Measurements from ENCODE around the gene EML1. TPM values are rescaled to one million over a fixed set of nuclear protein-coding genes. Genes with fewer than 3 reads are reported as not detected.
A peak's percentile ranks its signal among the peaks of the same experiment; 100 is the strongest.

EML1 gene
- total RNA-seq = 31.8 and 31.9 TPM in 2 replicates
- polyA plus RNA-seq = 21.6 and 22.9 TPM in 2 replicates

DNA sequence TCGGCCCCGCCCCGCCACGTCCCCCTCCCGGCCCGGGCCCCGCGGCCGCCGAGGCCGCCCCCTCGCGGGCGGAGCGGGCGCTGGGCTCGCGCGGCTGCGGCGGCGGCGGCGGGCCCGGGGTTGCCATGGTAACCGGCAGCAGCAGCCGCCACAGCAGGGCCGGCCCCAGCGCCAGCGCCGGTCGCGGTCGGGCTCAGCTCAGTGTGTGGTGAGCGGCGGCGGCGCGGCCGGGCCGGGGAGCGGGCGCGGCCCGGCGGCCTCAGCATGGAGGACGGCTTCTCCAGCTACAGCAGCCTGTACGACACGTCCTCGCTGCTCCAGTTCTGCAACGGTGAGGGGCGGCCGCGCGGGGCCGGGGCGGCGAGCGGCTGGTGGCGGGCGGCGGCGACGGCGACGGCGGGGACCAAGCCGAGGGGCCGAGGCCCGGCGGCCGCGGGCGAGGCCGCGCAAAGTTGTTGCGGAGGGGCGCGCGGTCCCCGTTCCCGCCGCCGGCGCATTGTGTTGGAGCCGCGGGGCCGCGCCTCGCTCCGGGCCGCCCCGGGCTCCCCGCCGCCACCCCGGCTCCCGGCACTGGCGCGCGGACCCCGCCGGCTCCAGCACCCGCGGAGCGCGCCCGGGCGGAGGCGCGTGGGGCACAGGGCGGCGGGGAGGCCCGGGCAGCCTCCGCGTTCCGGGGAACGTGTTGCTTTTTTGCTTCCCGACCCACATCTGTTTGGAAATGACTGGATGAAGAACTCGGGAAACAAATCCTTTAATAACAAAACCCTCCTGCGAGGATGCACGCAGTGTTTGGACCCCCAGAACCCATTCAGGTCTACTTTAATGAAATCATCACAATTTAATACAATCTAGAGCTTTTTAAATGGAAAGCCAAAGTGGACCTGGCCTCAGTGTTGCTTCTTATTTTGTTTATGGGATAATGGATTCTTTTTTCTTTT, at the start of gene EML1:
Gene EML1 (plus strand): TSS at position 201 of the 938 bp plus-strand sequence. CDS start 64 bp downstream, at position 265.
- Histone ChIP-seq H3K27me3 (no peaks in the 10 kb centered on the region), H3K9me2 (replicated peaks; ENCODE audit: insufficient read depth) (no peaks in the 10 kb centered on the region), H3K9me3 (ENCODE audit: low read depth) (no peaks in the 10 kb centered on the region), H3K27ac (peak within 1 kb of the TSS; percentile 74), H3K79me2 (peaks cover 44% of the 10 kb centered on the region), H2AFZ (peak within 1 kb of the TSS; percentile 93), H3K4me1 (ENCODE audit: insufficient read depth) (peaks cover 9% of the 10 kb centered on the region), H3K4me2 (peak within 1 kb of the TSS; percentile 88), H4K20me1 (ENCODE audit: insufficient read depth, poor library complexity, severe bottlenecking) (peaks cover 10% of the 10 kb centered on the region), H3K4me3 (peak within 1 kb of the TSS; percentile 57), H3K36me3 (replicated peaks; ENCODE audit: insufficient read depth, low read depth) (no peaks in the 10 kb centered on the region)
- peak; percentile 95 for DNase-seq (ENCODE audit: low spot score)
- TF ChIP-seq, protein P1, sequence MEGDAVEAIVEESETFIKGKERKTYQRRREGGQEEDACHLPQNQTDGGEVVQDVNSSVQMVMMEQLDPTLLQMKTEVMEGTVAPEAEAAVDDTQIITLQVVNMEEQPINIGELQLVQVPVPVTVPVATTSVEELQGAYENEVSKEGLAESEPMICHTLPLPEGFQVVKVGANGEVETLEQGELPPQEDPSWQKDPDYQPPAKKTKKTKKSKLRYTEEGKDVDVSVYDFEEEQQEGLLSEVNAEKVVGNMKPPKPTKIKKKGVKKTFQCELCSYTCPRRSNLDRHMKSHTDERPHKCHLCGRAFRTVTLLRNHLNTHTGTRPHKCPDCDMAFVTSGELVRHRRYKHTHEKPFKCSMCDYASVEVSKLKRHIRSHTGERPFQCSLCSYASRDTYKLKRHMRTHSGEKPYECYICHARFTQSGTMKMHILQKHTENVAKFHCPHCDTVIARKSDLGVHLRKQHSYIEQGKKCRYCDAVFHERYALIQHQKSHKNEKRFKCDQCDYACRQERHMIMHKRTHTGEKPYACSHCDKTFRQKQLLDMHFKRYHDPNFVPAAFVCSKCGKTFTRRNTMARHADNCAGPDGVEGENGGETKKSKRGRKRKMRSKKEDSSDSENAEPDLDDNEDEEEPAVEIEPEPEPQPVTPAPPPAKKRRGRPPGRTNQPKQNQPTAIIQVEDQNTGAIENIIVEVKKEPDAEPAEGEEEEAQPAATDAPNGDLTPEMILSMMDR (IDR thresholded peaks at IDR 0.05; ENCODE audit: poor library complexity) = no peak
- TF ChIP-seq EZH2phosphoT487 (IDR thresholded peaks at IDR 0.05; ENCODE audit: low read depth, severe bottlenecking, unreplicated experiment) = no peak
- WGBS (ENCODE audit: low lambda C conversion rate, missing lambda C conversion rate) = under 1% methylated on average over 66 of the region's 121 CpGs

DNA sequence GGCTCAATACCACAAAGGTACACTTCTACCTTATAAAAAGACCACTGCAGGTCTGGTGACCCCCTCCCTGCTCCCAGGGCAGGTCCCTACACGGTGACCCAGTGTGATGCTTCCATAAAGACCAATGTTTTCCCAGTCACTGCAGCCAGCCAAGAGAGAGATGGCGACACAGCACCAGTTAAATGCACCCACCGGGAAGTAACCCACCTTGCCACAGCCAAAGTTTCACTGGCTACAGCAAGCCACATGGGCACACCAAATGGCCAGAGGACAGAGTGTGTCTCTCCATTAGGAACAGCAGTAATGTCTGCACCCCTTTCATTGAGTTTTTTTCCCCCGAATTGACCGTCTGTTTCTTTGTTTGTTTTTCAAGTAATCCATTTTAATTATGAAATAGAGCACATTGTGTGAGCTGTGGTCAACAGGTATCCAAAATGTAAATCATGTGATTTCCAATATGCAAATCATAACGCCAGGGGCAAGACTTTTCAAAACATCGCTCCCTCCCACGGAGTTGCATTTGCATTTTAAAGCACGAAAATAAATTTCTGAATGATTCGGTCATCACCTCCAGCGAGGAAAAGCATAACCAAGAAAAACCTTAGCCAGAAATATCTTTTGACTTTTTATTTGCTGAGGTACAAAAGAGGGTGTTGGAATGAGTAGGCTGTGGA, 48.9 kb upstream of the EML1 start:
- Histone ChIP-seq H2AFZ (no peak overlapping the region), H3K4me1 (ENCODE audit: insufficient read depth) (peaks cover 8% of the 10 kb centered on the region)
- TF ChIP-seq EZH2phosphoT487 (IDR thresholded peaks at IDR 0.05; ENCODE audit: low read depth, severe bottlenecking, unreplicated experiment) (no peak), EZH2 (IDR thresholded peaks at IDR 0.05; ENCODE audit: borderline replicate concordance) (no peak)
- TF ChIP-seq, protein P1 (IDR thresholded peaks at IDR 0.05; ENCODE audit: poor library complexity) = no peak

DNA sequence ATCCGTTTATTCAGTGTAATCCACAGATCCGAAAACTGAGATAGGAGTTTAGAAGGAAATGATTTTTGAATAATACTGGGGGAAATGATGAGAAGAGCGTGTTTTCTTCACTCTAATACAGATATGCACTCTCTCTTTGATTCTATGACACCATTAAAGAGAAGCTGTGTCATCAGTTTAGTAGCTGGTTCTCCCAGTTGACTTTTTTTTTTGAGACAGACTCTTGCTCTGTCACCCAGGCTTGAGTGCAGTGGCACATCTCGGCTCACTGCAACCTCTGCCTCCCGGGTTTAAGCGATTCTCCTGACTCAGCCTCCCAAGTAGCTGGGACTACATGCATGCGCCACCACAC, 48.4 kb upstream of the EML1 start:
- Histone ChIP-seq H3K27ac (no peak overlapping the region), H3K9me3 (ENCODE audit: low read depth) (no peaks in the 10 kb centered on the region), H3K36me3 (replicated peaks; ENCODE audit: insufficient read depth, low read depth) (no peaks in the 10 kb centered on the region), H3K4me1 (ENCODE audit: insufficient read depth) (peaks cover 8% of the 10 kb centered on the region), H3K4me3 (no peak overlapping the region), H3K4me2 (no peak overlapping the region), H2AFZ (no peak overlapping the region), H4K20me1 (ENCODE audit: insufficient read depth, poor library complexity, severe bottlenecking) (no peaks in the 10 kb centered on the region), H3K27me3 (no peaks in the 10 kb centered on the region), H3K79me2 (no peaks in the 10 kb centered on the region), H3K9me2 (replicated peaks; ENCODE audit: insufficient read depth) (no peaks in the 10 kb centered on the region)
- no peak for DNase-seq (ENCODE audit: low spot score)
- TF ChIP-seq, protein P1 (IDR thresholded peaks at IDR 0.05; ENCODE audit: poor library complexity) = no peak
- TF ChIP-seq EZH2phosphoT487 (IDR thresholded peaks at IDR 0.05; ENCODE audit: low read depth, severe bottlenecking, unreplicated experiment) = no peak
- no peak for TF ChIP-seq EZH2 (IDR thresholded peaks at IDR 0.05; ENCODE audit: borderline replicate concordance)
- 79% methylated on average over 7 of the region's 7 CpGs for WGBS (ENCODE audit: low lambda C conversion rate, missing lambda C conversion rate)

More for the DNA sequence above, 48.9 kb upstream of the EML1 start:
- Histone ChIP-seq H3K9me2 (replicated peaks; ENCODE audit: insufficient read depth) (no peaks in the 10 kb centered on the region), H3K9me3 (ENCODE audit: low read depth) (no peaks in the 10 kb centered on the region), H3K4me3 (no peak overlapping the region), H3K79me2 (no peaks in the 10 kb centered on the region), H3K36me3 (replicated peaks; ENCODE audit: insufficient read depth, low read depth) (no peaks in the 10 kb centered on the region), H3K27ac (no peak overlapping the region), H3K27me3 (no peaks in the 10 kb centered on the region), H4K20me1 (ENCODE audit: insufficient read depth, poor library complexity, severe bottlenecking) (no peaks in the 10 kb centered on the region), H3K4me2 (no peak overlapping the region)
- WGBS (ENCODE audit: low lambda C conversion rate, missing lambda C conversion rate) = 36% methylated on average over 11 of the region's 11 CpGs
- DNase-seq (ENCODE audit: low spot score) = no peak

All from hepatocyte (in vitro differentiated cells).